ENCODE measurements around the gene ZNF654.

ZNF654 gene

DNA sequence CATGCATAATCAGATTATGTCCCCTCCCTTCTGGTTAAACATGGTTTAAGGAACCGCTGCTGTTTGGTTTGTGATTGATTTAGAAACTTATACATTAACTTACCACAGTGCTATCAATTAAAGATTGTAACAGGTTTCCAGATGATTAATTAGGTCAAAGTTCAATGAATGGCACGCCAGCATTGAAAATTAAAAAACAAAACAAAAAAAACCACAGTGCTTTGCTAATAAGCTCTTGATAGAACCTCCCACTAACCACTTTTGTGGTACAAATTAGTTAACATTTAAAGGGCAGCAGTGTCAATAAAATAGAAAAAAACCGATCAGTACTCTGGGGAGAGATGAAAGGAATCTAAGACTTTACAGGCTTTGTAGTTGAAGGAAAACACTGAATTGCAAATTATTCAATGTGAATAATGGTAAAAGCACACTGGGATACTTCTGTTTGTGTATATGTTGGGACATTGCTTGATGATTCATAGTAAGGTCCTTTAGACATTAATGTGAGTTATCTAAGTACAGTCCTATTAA is 83.1 kb downstream of the ZNF654 start:
- Histone ChIP-seq H3K9ac (ENCODE audit: low read depth, low read length, poor library complexity, severe bottlenecking) (no peak overlapping the region), H3K79me2 (ENCODE audit: insufficient read depth, low read length) (peaks cover 3% of the 10 kb centered on the region; the same call in 1 of the 2 replicates), H4K20me1 (ENCODE audit: insufficient read depth, low read length, poor library complexity, severe bottlenecking) (no peaks in the 10 kb centered on the region), H3K9me2 (replicated peaks; ENCODE audit: low read depth, low read length) (no peaks in the 10 kb centered on the region), H3K27me3 (ENCODE audit: insufficient read depth, low read length, poor library complexity, severe bottlenecking) (no peaks in the 10 kb centered on the region), H3K36me3 (ENCODE audit: insufficient read depth, low read length) (peaks cover 53% of the 10 kb centered on the region), H2AFZ (ENCODE audit: low read length) (no peak overlapping the region), H3F3A (ENCODE audit: low read depth) (no peaks in the 10 kb centered on the region), H3K4me3 (ENCODE audit: low read length, poor library complexity, severe bottlenecking) (no peak overlapping the region), H3K4me2 (ENCODE audit: low read depth, low read length, poor library complexity, severe bottlenecking) (no peak overlapping the region), H3K4me1 (ENCODE audit: insufficient read depth, low read length, poor library complexity, severe bottlenecking) (peaks cover 7% of the 10 kb centered on the region), H3K9me3 (ENCODE audit: insufficient read depth, low read depth, low read length) (no peaks in the 10 kb centered on the region)
- TF ChIP-seq EZH2phosphoT487 (IDR thresholded peaks at IDR 0.05; ENCODE audit: borderline replicate concordance) = no peak
- TF ChIP-seq, protein P1, sequence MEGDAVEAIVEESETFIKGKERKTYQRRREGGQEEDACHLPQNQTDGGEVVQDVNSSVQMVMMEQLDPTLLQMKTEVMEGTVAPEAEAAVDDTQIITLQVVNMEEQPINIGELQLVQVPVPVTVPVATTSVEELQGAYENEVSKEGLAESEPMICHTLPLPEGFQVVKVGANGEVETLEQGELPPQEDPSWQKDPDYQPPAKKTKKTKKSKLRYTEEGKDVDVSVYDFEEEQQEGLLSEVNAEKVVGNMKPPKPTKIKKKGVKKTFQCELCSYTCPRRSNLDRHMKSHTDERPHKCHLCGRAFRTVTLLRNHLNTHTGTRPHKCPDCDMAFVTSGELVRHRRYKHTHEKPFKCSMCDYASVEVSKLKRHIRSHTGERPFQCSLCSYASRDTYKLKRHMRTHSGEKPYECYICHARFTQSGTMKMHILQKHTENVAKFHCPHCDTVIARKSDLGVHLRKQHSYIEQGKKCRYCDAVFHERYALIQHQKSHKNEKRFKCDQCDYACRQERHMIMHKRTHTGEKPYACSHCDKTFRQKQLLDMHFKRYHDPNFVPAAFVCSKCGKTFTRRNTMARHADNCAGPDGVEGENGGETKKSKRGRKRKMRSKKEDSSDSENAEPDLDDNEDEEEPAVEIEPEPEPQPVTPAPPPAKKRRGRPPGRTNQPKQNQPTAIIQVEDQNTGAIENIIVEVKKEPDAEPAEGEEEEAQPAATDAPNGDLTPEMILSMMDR (conservative IDR thresholded peaks at IDR 0.05; ENCODE audit: low read length) = no peak

GRCh38 chr3:88147261-88147660 is 88.2 kb downstream of the ZNF654 start:
- Histone ChIP-seq H4K20me1 (ENCODE audit: insufficient read depth, low read length, poor library complexity, severe bottlenecking) (peaks cover 18% of the 10 kb centered on the region), H3K9me2 (replicated peaks; ENCODE audit: low read depth, low read length) (no peaks in the 10 kb centered on the region), H3K79me2 (ENCODE audit: insufficient read depth, low read length) (peaks cover 53% of the 10 kb centered on the region), H3F3A (ENCODE audit: low read depth) (no peaks in the 10 kb centered on the region), H3K9me3 (ENCODE audit: insufficient read depth, low read depth, low read length) (no peaks in the 10 kb centered on the region), H3K4me1 (ENCODE audit: insufficient read depth, low read length, poor library complexity, severe bottlenecking) (peaks cover 31% of the 10 kb centered on the region), H3K36me3 (ENCODE audit: insufficient read depth, low read length) (peaks cover 4% of the 10 kb centered on the region; the same call in 1 of the 2 replicates), H3K27me3 (ENCODE audit: insufficient read depth, low read length, poor library complexity, severe bottlenecking) (no peaks in the 10 kb centered on the region), H2AFZ (ENCODE audit: low read length) (no peak overlapping the region), H3K9ac (ENCODE audit: low read depth, low read length, poor library complexity, severe bottlenecking) (peak overlapping the region; percentile 94), H3K4me2 (ENCODE audit: low read depth, low read length, poor library complexity, severe bottlenecking) (peak overlapping the region; percentile 91), H3K4me3 (ENCODE audit: low read length, poor library complexity, severe bottlenecking) (no peak overlapping the region)
- no peak for TF ChIP-seq EZH2phosphoT487 (IDR thresholded peaks at IDR 0.05; ENCODE audit: borderline replicate concordance)
- TF ChIP-seq, protein P1 (conservative IDR thresholded peaks at IDR 0.05; ENCODE audit: low read length) = no peak

DNA sequence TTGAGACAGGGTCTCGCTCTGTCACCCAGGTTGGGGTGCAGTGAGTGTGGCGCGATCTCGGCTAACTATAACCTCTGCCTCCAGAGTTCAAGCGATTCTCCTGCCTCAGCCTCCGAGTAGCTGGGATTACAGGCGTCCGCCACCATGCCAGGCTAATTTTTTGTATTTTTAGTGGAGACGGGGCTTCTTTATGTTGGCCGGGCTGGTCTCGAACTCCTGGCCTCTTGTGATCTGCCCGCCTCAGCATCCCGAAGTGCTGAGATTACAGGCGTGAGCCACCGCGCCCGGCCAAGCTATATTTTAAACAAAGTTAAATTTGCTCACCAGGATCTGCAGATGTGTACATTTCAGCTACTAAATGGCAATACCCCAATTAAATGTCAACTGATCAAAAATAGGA is 89.6 kb downstream of the ZNF654 start:
- Histone ChIP-seq H2AFZ (ENCODE audit: low read length) (peak overlapping the region; percentile 99), H3K79me2 (ENCODE audit: insufficient read depth, low read length) (peaks cover 67% of the 10 kb centered on the region), H3K4me2 (ENCODE audit: low read depth, low read length, poor library complexity, severe bottlenecking) (peak overlapping the region; percentile 91), H3F3A (ENCODE audit: low read depth) (no peaks in the 10 kb centered on the region), H3K9ac (ENCODE audit: low read depth, low read length, poor library complexity, severe bottlenecking) (peak overlapping the region; percentile 94), H3K9me3 (ENCODE audit: insufficient read depth, low read depth, low read length) (no peaks in the 10 kb centered on the region), H3K36me3 (ENCODE audit: insufficient read depth, low read length) (no peaks in the 10 kb centered on the region), H3K4me3 (ENCODE audit: low read length, poor library complexity, severe bottlenecking) (peak overlapping the region; percentile 96), H4K20me1 (ENCODE audit: insufficient read depth, low read length, poor library complexity, severe bottlenecking) (peaks cover 28% of the 10 kb centered on the region), H3K27me3 (ENCODE audit: insufficient read depth, low read length, poor library complexity, severe bottlenecking) (no peaks in the 10 kb centered on the region), H3K9me2 (replicated peaks; ENCODE audit: low read depth, low read length) (no peaks in the 10 kb centered on the region), H3K4me1 (ENCODE audit: insufficient read depth, low read length, poor library complexity, severe bottlenecking) (peaks cover 37% of the 10 kb centered on the region)
- TF ChIP-seq EZH2phosphoT487 (IDR thresholded peaks at IDR 0.05; ENCODE audit: borderline replicate concordance) = no peak
- TF ChIP-seq, protein P1 (conservative IDR thresholded peaks at IDR 0.05; ENCODE audit: low read length) = no peak

Data from Loucy (cell line).